Omental fat pad (tissue), 4 donors: ENCODE results near the gene F3. TPM values are rescaled to one million over a fixed set of nuclear protein-coding genes. Genes with fewer than 3 reads are reported as not detected.
"Not testable (repeated sequence)": the region's sequence is repeated elsewhere in the genome, so short reads cannot be mapped to it uniquely, and the experiment has no call there.

Experiments
- ATAC-seq: fragments of 150-250 bp; one replicate; pipeline ENCODE4 v1.9.1; 2016; ENCODE audit warnings: mild to moderate bottlenecking, moderate library complexity; ENCODE audit not compliant: low FRiP score
- DNase-seq: peaks from one replicate; pipeline ENCODE4 v3.0.0-alpha.2; 2019; ENCODE audit warnings: low spot score
- total RNA-seq, 4 donors: library from RNA; depleted of rRNA; stranded (reverse); fragments of >200 nt; gene quantifications; one replicate each; pipeline ENCODE4 v1.1.0, GENCODE V29; 2016
- TF ChIP-seq, protein P1 (sequence below), 3 donors: fragments of 450-650 bp; IDR thresholded peaks; one replicate each; pipeline ENCODE4 v1.5.1; 2016 to 2017; ENCODE audit warnings: antibody characterized with exemption in 3 of 3, mild to moderate bottlenecking in 3 of 3, moderate library complexity in 2 of 3

F3 gene
- total RNA-seq, 4 donors from 2014 or later = 91.0 to 244 (median 186) TPM

DNA sequence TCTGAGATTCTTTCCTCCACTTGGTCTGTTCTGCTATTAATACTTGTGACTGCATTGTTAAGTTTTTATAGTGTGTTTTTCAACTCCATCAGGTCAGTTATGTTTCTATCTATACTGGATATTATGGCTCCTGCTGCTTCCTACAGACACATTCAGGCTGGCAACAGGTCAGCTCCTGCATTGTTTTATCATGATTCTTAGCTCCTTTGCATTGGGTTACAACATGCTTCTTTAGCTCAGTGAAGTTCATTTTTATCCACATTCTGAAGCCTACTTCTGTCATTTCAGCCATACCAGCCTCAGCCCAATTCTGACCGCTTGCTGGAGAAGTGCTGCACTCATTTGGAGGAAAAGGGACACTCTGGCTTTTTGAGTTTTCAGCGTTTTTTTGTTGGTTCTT is 37.3 kb upstream of the F3 start:
- DNase-seq (no peak), ATAC-seq (no peak)
- TF ChIP-seq, protein P1, sequence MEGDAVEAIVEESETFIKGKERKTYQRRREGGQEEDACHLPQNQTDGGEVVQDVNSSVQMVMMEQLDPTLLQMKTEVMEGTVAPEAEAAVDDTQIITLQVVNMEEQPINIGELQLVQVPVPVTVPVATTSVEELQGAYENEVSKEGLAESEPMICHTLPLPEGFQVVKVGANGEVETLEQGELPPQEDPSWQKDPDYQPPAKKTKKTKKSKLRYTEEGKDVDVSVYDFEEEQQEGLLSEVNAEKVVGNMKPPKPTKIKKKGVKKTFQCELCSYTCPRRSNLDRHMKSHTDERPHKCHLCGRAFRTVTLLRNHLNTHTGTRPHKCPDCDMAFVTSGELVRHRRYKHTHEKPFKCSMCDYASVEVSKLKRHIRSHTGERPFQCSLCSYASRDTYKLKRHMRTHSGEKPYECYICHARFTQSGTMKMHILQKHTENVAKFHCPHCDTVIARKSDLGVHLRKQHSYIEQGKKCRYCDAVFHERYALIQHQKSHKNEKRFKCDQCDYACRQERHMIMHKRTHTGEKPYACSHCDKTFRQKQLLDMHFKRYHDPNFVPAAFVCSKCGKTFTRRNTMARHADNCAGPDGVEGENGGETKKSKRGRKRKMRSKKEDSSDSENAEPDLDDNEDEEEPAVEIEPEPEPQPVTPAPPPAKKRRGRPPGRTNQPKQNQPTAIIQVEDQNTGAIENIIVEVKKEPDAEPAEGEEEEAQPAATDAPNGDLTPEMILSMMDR (IDR thresholded peaks at IDR 0.05) = no peak

DNA sequence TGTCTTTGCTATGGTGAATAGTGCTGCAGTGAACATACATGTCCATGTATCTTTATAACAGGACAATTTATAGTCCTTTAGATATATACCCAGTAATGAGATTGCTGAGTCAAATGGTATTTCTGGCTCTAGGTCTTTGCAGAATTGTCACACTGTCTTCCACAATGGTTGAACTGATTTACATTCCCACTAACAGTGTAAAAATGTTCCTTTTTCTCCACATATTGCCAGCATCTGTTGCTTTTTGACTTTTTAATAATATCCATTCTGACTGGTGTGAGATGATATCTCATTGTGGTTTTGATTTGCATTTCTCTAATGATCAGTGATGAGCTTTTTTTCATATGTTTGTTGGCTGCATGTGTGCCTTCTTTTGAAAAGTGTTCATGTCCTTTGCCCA is 32.4 kb upstream of the F3 start:
- not testable (repeated sequence) for DNase-seq, ATAC-seq

DNA sequence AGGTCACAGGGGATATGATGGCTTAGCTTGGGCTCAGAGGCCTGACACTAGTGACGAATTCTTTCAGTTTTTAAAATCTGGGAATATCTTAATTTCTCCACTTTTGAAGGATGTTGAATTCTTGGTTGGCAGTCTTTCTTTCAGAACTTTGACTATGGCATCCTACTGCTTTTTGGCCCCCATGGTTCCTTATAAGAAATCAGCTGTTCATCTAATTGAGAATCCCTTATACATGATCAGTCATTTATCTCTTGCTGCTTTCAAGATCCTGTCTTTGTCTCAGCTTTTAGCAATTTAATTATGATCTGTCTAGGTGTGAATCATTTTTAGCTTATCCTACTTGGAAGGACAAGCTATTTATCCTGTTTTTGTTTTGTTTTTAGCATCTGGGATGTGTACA is 31.2 kb upstream of the F3 start:
- DNase-seq = no peak
- ATAC-seq = no peak
- TF ChIP-seq, protein P1 (IDR thresholded peaks at IDR 0.05) = no peak

DNA sequence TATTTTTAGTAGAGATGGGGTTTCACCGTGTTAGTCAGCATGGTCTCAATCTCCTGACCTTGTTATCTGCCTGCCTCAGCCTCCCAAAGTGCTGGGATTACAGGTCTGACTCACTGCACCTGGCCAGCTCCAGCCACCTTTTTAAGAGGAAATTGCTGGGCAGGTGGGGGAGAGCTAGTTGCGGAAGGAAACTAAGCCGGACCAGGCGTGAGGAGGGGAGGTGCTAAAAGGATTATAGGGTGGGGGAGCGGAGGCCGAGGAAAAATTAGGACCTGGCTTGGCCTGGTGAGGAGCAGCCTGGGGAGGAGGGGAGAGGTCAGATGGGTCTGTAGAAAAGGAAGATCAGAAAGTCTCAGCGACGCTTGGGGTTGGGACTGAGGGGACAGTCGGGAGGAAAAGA is 29.4 kb upstream of the F3 start:
- DNase-seq, ATAC-seq: not testable (repeated sequence)

DNA sequence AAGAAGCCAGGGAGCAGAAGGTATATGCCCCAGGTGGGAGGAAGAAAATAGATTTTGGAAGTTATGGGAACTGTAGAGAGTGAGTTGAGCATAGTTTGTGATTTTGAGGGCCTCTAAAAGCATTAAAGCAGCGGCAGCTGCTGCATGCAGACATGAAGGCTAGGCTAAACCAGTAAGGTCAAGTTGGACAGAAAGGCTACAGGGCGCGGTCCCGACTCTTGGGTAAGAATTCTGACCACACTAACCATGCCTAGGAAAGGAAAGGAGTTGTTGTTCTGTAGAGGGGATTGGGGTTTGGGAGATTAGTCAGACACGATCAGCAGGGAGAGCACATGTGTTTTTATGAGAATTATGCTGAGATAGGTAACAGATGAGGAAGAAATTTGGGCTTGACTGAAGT is 27.2 kb upstream of the F3 start:
- ATAC-seq, DNase-seq: not testable (repeated sequence)

DNA sequence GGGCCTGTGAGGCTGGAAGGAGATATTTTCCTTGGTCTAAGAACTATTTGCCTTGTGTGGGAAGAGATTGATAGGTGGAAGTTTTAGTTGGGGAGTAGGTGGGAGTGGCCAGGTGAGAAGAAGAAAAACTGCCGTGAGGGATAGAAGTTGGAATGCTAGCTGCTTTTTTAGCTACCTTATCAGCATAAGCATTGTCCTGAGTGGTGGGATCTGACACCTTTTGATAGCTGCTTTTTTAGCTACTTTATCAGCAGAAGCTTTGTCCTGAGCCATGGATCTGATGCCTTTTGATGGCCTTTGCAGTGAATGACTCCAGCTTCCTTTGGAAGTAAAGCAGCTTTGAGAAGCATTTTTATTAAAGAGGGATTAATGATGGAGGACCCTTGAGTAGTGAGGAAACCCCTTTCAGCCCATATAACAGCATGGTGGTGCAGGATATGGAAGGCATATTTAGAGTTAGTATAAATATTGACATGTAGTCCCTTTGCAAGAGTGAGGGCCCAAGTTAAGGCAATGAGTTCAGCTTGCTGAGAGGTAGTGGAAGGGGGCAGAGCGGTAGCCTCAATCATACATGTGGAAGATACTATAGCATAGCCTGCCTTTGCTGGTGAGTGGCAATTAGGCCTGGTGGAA is 26.5 kb upstream of the F3 start:
- not testable (repeated sequence) for DNase-seq, ATAC-seq

DNA sequence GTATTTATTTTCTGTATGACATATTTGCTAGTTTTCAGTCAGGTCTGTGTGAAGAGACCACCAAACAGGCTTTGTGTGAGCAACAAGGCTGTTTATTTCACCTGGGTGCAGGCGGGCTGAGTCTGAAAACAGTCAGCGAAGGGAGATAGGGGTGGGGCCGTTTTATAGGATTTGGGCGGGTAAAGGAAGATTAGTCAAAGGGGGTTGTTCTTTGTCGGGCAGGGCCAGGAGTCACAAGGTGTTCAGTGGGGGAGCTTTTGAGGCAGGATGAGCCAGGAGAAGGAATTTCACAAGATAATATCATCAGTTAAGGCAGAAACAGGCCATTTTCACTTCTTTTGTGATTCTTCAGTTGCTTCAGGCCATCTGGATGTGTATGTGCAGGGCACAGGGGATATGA is 24.9 kb upstream of the F3 start:
- DNase-seq, ATAC-seq: not testable (repeated sequence)

DNA sequence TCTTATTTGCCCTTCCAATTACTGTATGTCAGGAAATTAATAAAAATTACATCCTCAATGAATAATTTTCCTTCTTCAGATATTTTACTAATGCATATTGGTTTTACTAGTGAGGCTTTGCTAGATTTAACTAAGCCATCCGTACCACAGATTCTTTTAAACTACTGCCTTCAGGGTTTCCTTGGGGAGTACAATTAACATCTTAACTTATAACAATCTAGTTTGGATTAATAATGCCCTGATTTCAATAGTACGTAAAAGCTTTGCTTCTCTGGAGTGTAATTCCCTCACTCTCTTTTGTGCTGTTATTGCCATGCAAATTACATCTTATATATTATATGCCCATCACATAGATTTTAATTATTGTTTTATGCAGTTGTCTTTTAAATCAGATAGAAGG is 24.3 kb upstream of the F3 start:
- DNase-seq (no peak), ATAC-seq (no peak)
- TF ChIP-seq, protein P1 (IDR thresholded peaks at IDR 0.05) = no peak

DNA sequence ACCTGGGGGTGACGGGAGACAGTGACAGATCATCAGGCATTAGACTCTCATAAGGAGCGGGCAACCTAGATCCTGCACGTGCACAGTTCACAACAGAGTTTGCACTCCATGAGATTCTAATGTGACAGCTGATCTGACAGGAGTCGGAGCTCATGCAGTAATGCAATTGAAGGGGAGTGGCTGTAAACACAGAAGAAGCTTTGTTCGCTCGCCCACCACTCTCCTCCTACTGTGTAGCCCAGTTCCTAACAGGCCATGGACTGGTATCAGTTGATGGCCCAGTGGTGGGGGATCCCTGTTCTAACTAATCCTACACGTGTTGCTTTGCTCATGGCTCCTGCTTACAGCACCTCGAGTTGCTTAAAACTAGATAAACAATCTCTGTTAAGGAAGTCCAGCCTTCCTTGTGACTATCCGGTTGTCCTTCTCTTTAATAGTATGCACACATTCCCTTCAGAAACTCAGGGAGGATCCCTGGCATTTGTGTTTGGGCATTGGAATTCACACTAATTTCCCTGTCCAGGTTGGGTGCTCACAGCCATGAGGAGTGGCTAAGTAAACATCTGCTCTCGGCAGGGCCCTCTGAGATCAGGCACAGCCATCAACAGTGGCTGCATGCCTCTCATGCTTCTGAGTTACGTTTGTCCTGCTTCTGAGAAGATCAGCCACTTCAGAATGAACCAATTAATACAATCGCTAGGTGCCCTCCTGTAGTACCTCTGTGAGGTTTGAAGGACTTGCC is 21.1 kb upstream of the F3 start:
- TF ChIP-seq, protein P1 (IDR thresholded peaks at IDR 0.05) = no peak
- ATAC-seq (no peak), DNase-seq (no peak)

DNA sequence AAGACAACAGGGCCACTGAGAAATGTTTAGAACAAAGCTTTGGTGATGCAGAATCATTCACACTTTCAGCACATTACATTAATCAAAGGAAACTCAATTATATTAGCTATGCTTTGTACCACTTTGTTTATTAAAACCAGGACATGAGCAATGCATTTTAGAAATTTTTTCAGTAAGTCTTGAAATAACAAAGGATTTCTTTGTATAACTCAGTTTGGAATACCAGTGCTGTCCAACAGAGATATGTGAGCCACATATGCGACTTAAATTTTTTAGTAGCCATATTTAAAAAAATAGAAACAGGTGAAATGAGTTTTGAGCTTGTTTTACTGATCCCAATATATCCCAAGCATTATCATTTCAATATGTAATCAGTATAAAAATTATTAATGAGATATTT is 18.8 kb upstream of the F3 start:
- TF ChIP-seq, protein P1 (IDR thresholded peaks at IDR 0.05) = no peak
- ATAC-seq = no peak
- no peak for DNase-seq
